HepG2 (cell line): ENCODE measurements around the gene RPRD2. TPM values are rescaled to one million over a fixed set of nuclear protein-coding genes. Genes with fewer than 3 reads are reported as not detected.

Experiments
- ATAC-seq: fragments of 200-7000 bp; cut with Tn5 transposase; 3 replicates; pipeline ENCODE4 v1.9.1; 2020; ENCODE audit warnings: mild to moderate bottlenecking, moderate library complexity
- BruUV-seq: library from RNA; stranded (reverse); fragments of 400-500 nt; replicated peaks from 2 replicates; lab custom pipeline; 2021; lab: Mats Ljungman, UMichigan
- CTCF ChIA-PET: fragments of 300-600 bp; formaldehyde crosslinking; extraction: SDS; loops from one replicate; lab custom pipeline; 2021; ENCODE audit warnings: low total read pairs, inconsistent platforms, low intra/inter-chr PET ratio; lab: Yijun Ruan, JAX
- POLR2A ChIA-PET: fragments of 350-600 bp; sonication (Branson Sonifier 250); formaldehyde crosslinking; loops from one replicate; lab custom pipeline; 2020; ENCODE audit warnings: antibody characterized with exemption, inconsistent platforms; lab: Yijun Ruan, JAX
- DNase-seq: peaks from one replicate; pipeline ENCODE4 v3.0.0-alpha.2; 2015; ENCODE audit warnings: low spot score
- FAIRE-seq: peaks from 3 replicates; lab custom pipeline; 2011; peaks lifted over from hg19 to GRCh38; lab: Jason Lieb, UNC
- H2AFZ ChIP-seq: one replicate; pipeline ENCODE4 v1.6.1; 2011; ENCODE audit warnings: low read length, inconsistent platforms
- H3K27ac ChIP-seq: fragments of 300-600 bp; 3 replicates; pipeline ENCODE4 v1.8.0; 2011; ENCODE audit warnings: mixed run types, mild to moderate bottlenecking, mixed read lengths, low read length, inconsistent platforms; ENCODE audit not compliant: insufficient read depth; ENCODE audit errors: extremely low read length
- H3K27me3 ChIP-seq, 2 experiments: fragments of 200-600 bp in 1 of 2; 2 replicates in 1 of 2; 3 replicates in 1 of 2; pipeline versions ENCODE4 v1.6.0 to v1.8.0; 2011; ENCODE audit warnings: low read length in 2 of 2, mild to moderate bottlenecking in 2 of 2, moderate library complexity in 2 of 2, inconsistent platforms in 1 of 2; ENCODE audit not compliant: insufficient read depth in 2 of 2, control insufficient read depth in 1 of 2
- H3K36me3 ChIP-seq, 2 experiments: fragments of 200-600 bp in 1 of 2; replicated peaks in 1 of 2; 2 replicates in 1 of 2; 3 replicates in 1 of 2; pipeline versions ENCODE4 v1.5.1 to v1.8.0; 2011; ENCODE audit warnings: low read length in 2 of 2, inconsistent platforms in 1 of 2; ENCODE audit not compliant: insufficient read depth in 2 of 2, control insufficient read depth in 1 of 2
- H3K4me1 ChIP-seq: 2 replicates; pipeline ENCODE4 v1.5.1; 2012; ENCODE audit warnings: low read length, inconsistent platforms; ENCODE audit not compliant: insufficient read depth
- H3K4me2 ChIP-seq: 2 replicates; pipeline ENCODE4 v1.6.0; 2011; ENCODE audit warnings: low read depth, low read length, inconsistent platforms
- H3K4me3 ChIP-seq, 3 experiments: fragments of 200-600 bp in 1 of 3; sonication (generic), shearing (Covaris generic) in 1 of 3; replicated peaks in 1 of 3; 2 replicates each; pipeline ENCODE4 v1.5.1; 2011 to 2016; ENCODE audit warnings: low read length in 3 of 3, inconsistent platforms in 2 of 3, low read depth in 2 of 3, mild to moderate bottlenecking in 2 of 3, control low read depth in 1 of 3, mixed read lengths in 1 of 3; ENCODE audit not compliant: insufficient read depth in 1 of 3
- H3K79me2 ChIP-seq: one replicate; pipeline ENCODE4 v1.6.1; 2011; ENCODE audit warnings: low read length, inconsistent platforms; ENCODE audit not compliant: insufficient read depth
- H3K9ac ChIP-seq: 2 replicates; pipeline ENCODE4 v1.6.0; 2011; ENCODE audit warnings: mild to moderate bottlenecking, low read depth, low read length, inconsistent platforms; ENCODE audit not compliant: insufficient read depth
- H3K9me3 ChIP-seq: 2 replicates; pipeline ENCODE4 v1.5.1; 2012; ENCODE audit warnings: mild to moderate bottlenecking, low read length
- H4K20me1 ChIP-seq: 2 replicates; pipeline ENCODE4 v1.6.0; 2011; ENCODE audit warnings: inconsistent platforms, mild to moderate bottlenecking, low read length, moderate library complexity; ENCODE audit not compliant: insufficient read depth
- CEBPG ChIP-seq: IDR thresholded peaks from 2 replicates; pipeline ENCODE4 v1.6.1; 2016
- CHD4 ChIP-seq: fragments of 200-600 bp; sonication (generic); IDR thresholded peaks from 2 replicates; pipeline ENCODE4 v1.7.0; 2017; ENCODE audit warnings: mild to moderate bottlenecking, low read length, borderline replicate concordance
- CREB1 ChIP-seq, 2 experiments: fragments of 450-650 bp in 1 of 2; IDR thresholded peaks; 2 replicates each; pipeline ENCODE4 v1.6.1; 2016 to 2017; ENCODE audit warnings: control low read depth in 1 of 2, mild to moderate bottlenecking in 1 of 2, missing compliant biosample characterization in 1 of 2, missing genetic modification characterization in 1 of 2
- KDM3A ChIP-seq: IDR thresholded peaks from 2 replicates; pipeline ENCODE4 v1.6.1; 2018; ENCODE audit warnings: low read depth, missing compliant biosample characterization
- MAFF ChIP-seq: IDR thresholded peaks from 2 replicates; pipeline ENCODE4 v1.6.1; 2011; ENCODE audit warnings: low read depth, low read length, improper control_type of control experiment
- RBAK ChIP-seq: sonication (generic); formaldehyde crosslinking; IDR thresholded peaks from 2 replicates; pipeline ENCODE4 v1.5.1; 2020; ENCODE audit warnings: mild to moderate bottlenecking, missing genetic modification reagents
- SIX4 ChIP-seq: sonication (generic); formaldehyde crosslinking; IDR thresholded peaks from 2 replicates; pipeline ENCODE4 v1.4.0; 2020; ENCODE audit warnings: missing genetic modification reagents
- SSRP1 ChIP-seq: IDR thresholded peaks from 2 replicates; pipeline ENCODE4 v1.6.1; 2016; ENCODE audit warnings: control low read depth
- TMF1 ChIP-seq: sonication (generic); formaldehyde crosslinking; IDR thresholded peaks from 2 replicates; pipeline ENCODE4 v1.8.1; 2022; ENCODE audit warnings: low read depth, missing genetic modification reagents
- ZBTB3 ChIP-seq: sonication (generic); formaldehyde crosslinking; IDR thresholded peaks from 2 replicates; pipeline ENCODE4 v1.4.0; 2020; ENCODE audit warnings: low read depth, mild to moderate bottlenecking, moderate library complexity, missing genetic modification reagents, borderline replicate concordance
- ZNF30 ChIP-seq: sonication (generic); formaldehyde crosslinking; IDR thresholded peaks from 2 replicates; pipeline ENCODE4 v1.5.0; 2020; ENCODE audit warnings: mild to moderate bottlenecking, missing genetic modification reagents
- ZNF468 ChIP-seq: sonication (generic); formaldehyde crosslinking; IDR thresholded peaks from 2 replicates; pipeline ENCODE4 v1.8.0; 2022; ENCODE audit warnings: mild to moderate bottlenecking, moderate library complexity, missing genetic modification reagents
- ZNF619 ChIP-seq: sonication (generic); formaldehyde crosslinking; IDR thresholded peaks from 2 replicates; pipeline ENCODE4 v1.4.0; 2020; ENCODE audit warnings: mild to moderate bottlenecking, missing genetic modification reagents
- ZNF790 ChIP-seq: sonication (generic); formaldehyde crosslinking; IDR thresholded peaks from 2 replicates; pipeline ENCODE4 v1.8.0; 2022; ENCODE audit warnings: missing genetic modification reagents, mild to moderate bottlenecking, borderline replicate concordance
- WGBS: methylation state at CpG from one replicate; pipeline ENCODE4 v1.1.6; 2017; ENCODE audit warnings: low lambda C conversion rate; 5-methylcytosine and 5-hydroxymethylcytosine counted together
- in situ Hi-C: cut with HindIII; loops from 2 replicates; pipeline ENCODE4 v1.10.0; 2017; ENCODE audit warnings: low pct_unique_long_range_greater_than_20kb; ENCODE audit not compliant: extremely low pct_ligation_motif_present
- intact Hi-C: fragments of 100-400 bp; cut with micrococcal nuclease; formaldehyde crosslinking; loops from one replicate; pipeline ENCODE4 v1.10.0; 2022; ENCODE audit not compliant: unreplicated experiment
- polyA plus RNA-seq, 8 experiments: library from polyadenylated mRNA; depleted of rRNA in 3 of 8; stranded (reverse) in 7 of 8; unstranded in 1 of 8; fragments of >200 nt; fragmentation: Illumina TruSeq in 4 of 8; extraction: Trizol in 4 of 8; gene quantifications; 2 replicates each; pipeline versions ENCODE4 v1.2.1 to v1.2.3, GENCODE V29; 2011 to 2016; ENCODE audit warnings: low read depth in 4 of 8, missing spikeins in 1 of 8, mixed read lengths in 1 of 8; ENCODE audit not compliant: insufficient read depth in 1 of 8
- total RNA-seq, 5 experiments: library from RNA; depleted of rRNA; stranded (reverse); fragments of >200 nt; fragmentation: Illumina TruSeq; extraction: Trizol; gene quantifications; 2 replicates each; pipeline ENCODE4 v1.2.3, GENCODE V29; 2016; ENCODE audit warnings: low read depth in 1 of 5
- TF ChIP-seq, protein P1 (sequence below): sonication (generic); formaldehyde crosslinking; IDR thresholded peaks from 2 replicates; pipeline ENCODE4 v1.4.0; 2020; ENCODE audit warnings: missing genetic modification reagents
- TF ChIP-seq, protein P2 (sequence below): sonication (generic); formaldehyde crosslinking; IDR thresholded peaks from 2 replicates; pipeline ENCODE4 v1.4.0; 2020; ENCODE audit warnings: missing genetic modification reagents
- TF ChIP-seq, protein P3 (sequence below), 2 experiments: fragments of 450-650 bp in 1 of 2; sonication (generic) in 1 of 2; formaldehyde crosslinking; IDR thresholded peaks; 2 replicates each; pipeline versions ENCODE4 v1.5.0 to v1.8.0; 2020 to 2022; ENCODE audit warnings: mild to moderate bottlenecking in 1 of 2, missing genetic modification reagents in 1 of 2
- TF ChIP-seq, protein P4 (sequence below): IDR thresholded peaks from 2 replicates; pipeline ENCODE4 v1.6.1; 2016; ENCODE audit warnings: missing compliant biosample characterization, missing genetic modification reagents, borderline replicate concordance

Gene RPRD2
- total and polyA plus RNA-seq, 2 of the 13 experiments (the other 11 are each of a cell fraction or from before 2014, with no cell fraction given) = 8.0 to 8.9 TPM

DNA sequence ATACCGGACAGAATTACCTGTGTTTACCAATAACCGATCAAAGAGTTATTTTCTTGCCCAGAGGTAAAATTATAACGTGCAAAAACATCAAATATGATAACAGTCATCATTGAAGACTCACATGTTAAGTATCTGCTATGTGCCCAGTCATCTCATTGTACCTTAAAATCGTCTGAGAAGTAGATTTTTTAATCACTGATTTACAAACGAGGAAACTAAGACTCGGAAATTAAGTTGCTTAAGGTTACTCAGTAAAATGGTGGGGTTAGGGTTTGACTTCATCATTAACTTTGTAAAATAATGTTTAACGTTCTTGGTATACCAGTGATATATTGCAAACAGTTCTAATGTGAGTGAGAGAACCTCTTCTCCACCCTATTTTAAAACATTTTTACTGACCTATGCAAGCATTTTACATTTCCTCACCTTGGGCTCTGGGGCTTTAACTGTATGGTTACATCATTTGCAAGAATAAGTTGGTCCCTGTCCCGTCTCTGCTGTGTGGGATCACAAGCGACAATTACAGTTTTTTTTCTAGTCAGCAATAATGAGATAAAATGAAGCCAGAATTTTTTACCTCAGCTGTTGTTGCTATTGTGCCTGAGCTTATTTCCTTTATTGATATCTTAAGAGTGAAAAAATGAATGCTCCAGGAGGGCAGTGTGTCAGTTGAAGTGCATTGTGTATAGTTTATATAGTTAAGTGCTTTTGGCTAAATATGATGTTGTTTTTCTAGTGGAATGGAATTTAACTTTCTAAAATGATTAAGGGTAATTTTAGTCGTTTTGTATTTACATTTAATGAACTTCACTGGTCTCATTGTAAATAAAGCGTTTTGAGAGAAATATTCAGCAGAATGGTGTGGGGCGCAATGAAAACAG lies 2.7 kb downstream of the RPRD2 start:
- H3K9me3 ChIP-seq = no peaks in the 10 kb centered on the region
- peak overlapping the region; percentile 75 to 97 (median 95); a peak in 5 of 6 replicates for H3K4me3 ChIP-seq
- H2AFZ ChIP-seq = no peak overlapping the region
- BruUV-seq = no TSS peak
- peaks cover 47% of the 10 kb centered on the region for H3K4me1 ChIP-seq
- peak overlapping the region; percentile 100 for H3K27ac ChIP-seq
- FAIRE-seq (no peak), DNase-seq (no peak), ATAC-seq (no peak)
- no peaks in the 10 kb centered on the region; a peak in 1 of 5 replicates for H3K36me3 ChIP-seq
- H3K4me2 ChIP-seq = peak overlapping the region; percentile 94
- in situ Hi-C loops (loop anchor here (10.0 kb wide), 1 partner anchor 48 kb away; no protein-coding TSS in a partner anchor), intact Hi-C loops (no loop called here)
- ChIA-PET CTCF (no interaction called here), POLR2A (interaction anchor here (1.6 to 3.4 kb wide), 2 partner anchors 13 to 45 kb away, joined by 3 to 25 read pairs; partner anchors contain the start of gene PRPF3)
- peaks cover 23% of the 10 kb centered on the region; the same call in 1 of the 2 replicates for H4K20me1 ChIP-seq
- no peaks in the 10 kb centered on the region; a peak in 1 of 5 replicates for H3K27me3 ChIP-seq
- WGBS = 15% methylated on average over 12 of the region's 12 CpGs
- H3K9ac ChIP-seq = peak overlapping the region; percentile 98
- H3K79me2 ChIP-seq = peaks cover 69% of the 10 kb centered on the region
- TF ChIP-seq SIX4 (no peak), ZNF619 (no peak), ZBTB3 (CRISPR knock-in tag) (0 out of 2 replicates have a peak, but pooled peaks have one; percentile 1), ZNF468 (CRISPR knock-in tag) (no peak), TMF1 (CRISPR knock-in tag) (no peak), KDM3A (CRISPR knock-in tag) (no peak), SSRP1 (CRISPR knock-in tag) (no peak), CREB1 (IDR thresholded peaks at IDR 0.05) (no peak), CREB1 (CRISPR knock-in tag; IDR thresholded peaks at IDR 0.05) (0 out of 2 replicates have a peak, but pooled peaks have one; percentile 17), ZNF790 (CRISPR knock-in tag) (no peak), ZNF30 (CRISPR knock-in tag) (no peak), RBAK (CRISPR knock-in tag) (no peak), MAFF (0 out of 2 replicates have a peak, but pooled peaks have one; percentile 39), CEBPG (peak; percentile 35; the same call in 1 of the 2 replicates), CHD4 (no peak)
- TF ChIP-seq, protein P1, sequence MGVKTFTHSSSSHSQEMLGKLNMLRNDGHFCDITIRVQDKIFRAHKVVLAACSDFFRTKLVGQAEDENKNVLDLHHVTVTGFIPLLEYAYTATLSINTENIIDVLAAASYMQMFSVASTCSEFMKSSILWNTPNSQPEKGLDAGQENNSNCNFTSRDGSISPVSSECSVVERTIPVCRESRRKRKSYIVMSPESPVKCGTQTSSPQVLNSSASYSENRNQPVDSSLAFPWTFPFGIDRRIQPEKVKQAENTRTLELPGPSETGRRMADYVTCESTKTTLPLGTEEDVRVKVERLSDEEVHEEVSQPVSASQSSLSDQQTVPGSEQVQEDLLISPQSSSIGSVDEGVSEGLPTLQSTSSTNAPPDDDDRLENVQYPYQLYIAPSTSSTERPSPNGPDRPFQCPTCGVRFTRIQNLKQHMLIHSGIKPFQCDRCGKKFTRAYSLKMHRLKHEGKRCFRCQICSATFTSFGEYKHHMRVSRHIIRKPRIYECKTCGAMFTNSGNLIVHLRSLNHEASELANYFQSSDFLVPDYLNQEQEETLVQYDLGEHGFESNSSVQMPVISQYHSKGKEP (CRISPR knock-in tag) = no peak
- TF ChIP-seq, protein P2, sequence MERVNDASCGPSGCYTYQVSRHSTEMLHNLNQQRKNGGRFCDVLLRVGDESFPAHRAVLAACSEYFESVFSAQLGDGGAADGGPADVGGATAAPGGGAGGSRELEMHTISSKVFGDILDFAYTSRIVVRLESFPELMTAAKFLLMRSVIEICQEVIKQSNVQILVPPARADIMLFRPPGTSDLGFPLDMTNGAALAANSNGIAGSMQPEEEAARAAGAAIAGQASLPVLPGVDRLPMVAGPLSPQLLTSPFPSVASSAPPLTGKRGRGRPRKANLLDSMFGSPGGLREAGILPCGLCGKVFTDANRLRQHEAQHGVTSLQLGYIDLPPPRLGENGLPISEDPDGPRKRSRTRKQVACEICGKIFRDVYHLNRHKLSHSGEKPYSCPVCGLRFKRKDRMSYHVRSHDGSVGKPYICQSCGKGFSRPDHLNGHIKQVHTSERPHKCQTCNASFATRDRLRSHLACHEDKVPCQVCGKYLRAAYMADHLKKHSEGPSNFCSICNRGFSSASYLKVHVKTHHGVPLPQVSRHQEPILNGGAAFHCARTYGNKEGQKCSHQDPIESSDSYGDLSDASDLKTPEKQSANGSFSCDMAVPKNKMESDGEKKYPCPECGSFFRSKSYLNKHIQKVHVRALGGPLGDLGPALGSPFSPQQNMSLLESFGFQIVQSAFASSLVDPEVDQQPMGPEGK (CRISPR knock-in tag) = no peak
- TF ChIP-seq, protein P3, sequence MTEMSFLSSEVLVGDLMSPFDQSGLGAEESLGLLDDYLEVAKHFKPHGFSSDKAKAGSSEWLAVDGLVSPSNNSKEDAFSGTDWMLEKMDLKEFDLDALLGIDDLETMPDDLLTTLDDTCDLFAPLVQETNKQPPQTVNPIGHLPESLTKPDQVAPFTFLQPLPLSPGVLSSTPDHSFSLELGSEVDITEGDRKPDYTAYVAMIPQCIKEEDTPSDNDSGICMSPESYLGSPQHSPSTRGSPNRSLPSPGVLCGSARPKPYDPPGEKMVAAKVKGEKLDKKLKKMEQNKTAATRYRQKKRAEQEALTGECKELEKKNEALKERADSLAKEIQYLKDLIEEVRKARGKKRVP (CRISPR knock-in tag; IDR thresholded peaks at IDR 0.05) = peak in 1 of 2 experiments; percentile 75; a peak in 2 of 4 replicates
- TF ChIP-seq, protein P4, sequence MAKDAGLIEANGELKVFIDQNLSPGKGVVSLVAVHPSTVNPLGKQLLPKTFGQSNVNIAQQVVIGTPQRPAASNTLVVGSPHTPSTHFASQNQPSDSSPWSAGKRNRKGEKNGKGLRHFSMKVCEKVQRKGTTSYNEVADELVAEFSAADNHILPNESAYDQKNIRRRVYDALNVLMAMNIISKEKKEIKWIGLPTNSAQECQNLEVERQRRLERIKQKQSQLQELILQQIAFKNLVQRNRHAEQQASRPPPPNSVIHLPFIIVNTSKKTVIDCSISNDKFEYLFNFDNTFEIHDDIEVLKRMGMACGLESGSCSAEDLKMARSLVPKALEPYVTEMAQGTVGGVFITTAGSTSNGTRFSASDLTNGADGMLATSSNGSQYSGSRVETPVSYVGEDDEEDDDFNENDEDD = no peak
